NCI-H510A (cell line): ENCODE measurements around the gene PKDREJ.
"Not testable (repeated sequence)": the region's sequence is repeated elsewhere in the genome, so short reads cannot be mapped to it uniquely, and the experiment has no call there.

Source experiments
- DNase-seq: peaks from one replicate; lab custom pipeline; 2025; lab: John Stamatoyannopoulos, UW

The PKDREJ gene

DNA sequence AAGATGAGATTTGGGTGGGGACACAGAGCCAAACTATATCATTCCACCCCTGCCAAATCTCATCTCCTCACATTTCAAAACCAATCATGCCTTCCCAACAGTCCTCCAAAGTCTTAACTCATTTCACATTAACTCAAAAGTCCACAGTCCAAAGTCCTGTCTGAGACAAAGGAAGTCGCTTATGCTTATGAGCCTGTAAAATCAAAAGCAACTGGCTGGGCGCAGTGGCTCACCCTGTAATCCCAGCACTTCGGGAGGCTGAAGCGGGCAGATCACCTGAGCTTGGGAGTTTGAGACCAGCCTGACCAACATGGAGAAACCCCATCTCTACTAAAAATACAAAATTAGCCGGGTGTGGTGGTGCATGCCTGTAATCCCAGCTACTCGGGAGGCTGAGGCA, 1.4 kb upstream of the PKDREJ start:
- not testable (repeated sequence) for DNase-seq

DNA sequence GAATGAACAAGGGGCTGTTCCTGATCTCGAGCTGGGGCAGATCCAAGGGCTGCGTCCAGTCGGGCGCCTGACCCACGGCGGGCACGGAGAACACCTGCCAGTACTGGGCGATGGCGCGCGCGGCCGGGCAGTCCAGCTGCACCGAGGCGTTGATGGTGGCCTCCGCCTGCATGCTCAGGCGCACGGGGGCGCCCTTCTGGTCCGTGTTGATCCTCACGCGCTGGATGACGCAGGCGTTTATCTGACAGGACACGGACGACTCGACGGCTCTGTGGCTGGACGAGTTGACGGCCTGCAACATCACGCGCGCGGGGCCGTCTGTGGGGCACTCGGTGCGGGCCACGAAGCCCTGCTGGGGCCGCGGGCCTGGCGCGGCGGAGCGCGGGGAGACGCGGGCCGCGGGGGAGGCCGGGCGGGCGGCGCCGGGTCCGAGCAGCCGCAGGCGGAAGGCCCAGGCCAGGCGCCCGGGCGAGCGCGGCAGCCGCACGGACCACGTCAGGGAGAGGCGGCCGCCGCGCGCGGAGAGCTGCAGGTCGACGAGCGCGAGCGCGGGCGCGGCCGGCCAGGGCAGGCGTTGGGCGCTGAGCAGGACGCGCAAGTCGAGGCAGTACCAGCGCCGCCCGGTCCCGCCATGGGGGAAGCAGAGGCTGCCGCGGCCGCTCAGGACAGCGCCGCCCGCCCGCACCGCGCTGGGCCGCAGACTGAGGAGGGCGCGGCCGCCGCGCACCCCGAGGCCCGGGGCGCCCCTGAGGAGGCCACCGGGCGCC, 511 bp downstream of the PKDREJ start:
- DNase-seq = peak; percentile 21

DNA sequence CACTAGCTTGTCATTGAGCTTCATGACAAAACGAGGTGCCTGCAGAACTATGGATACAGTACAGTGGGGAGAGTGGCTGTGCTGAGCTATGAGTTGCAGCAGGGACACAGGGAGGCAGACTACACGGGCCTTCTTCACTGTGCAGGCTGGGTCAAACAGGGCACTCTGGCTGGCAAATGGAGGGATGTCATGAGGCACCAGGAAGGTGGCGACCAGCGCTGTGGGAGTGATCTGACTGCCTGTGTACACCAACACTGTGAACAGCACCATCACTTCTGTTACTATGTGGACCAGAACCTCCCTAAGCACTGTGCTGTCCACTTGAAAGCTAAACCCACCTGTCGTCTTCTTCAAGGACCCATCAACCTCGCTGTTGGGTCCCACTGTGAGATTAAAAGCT, 3.1 kb downstream of the PKDREJ start:
- DNase-seq = no peak

DNA sequence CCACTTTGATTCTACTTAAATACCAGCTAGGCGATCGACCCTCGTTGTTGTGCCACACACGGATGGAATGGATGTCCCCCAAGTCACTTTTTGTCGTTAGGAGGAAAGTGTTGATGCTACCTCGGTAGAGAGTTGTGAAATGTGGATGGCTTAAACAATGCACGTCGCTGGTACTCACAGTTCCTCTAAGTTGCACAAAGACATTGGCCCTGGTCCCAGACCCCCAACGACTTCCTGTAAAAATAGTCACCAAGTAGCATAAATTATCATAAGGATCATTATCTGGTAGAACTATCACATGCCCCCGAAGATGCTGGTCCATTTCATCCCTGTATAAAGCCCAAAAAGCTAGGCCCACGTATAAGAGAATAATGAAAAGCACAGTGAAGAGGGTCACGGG, 3.8 kb downstream of the PKDREJ start:
- no peak for DNase-seq

DNA sequence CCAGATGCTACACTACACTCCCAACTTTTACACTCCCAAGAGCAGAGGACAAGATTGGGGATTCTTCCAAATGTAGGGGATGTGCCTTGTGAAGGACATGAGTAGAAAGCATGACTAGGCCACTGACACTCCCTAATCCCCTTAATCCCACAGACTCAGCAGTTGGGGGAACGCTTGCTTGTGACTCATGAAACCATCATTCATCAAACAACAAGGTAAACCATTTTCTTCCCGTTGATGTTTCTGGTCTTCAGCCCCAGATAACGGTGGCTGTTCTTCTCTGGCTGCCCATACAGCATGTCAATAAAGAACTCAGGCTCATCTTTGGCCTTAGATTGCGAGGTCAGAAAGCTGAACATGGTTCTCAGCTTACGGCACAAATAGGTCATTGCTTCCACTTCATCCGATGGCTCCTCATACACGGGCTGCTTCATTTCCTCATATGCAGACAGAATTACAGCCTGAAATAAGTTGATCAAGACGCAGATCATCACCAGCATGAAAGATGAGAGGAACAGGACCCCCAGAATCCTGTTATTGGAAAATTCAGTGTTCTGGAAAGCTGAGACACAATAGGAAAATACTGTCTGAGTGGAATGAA, 6.7 kb downstream of the PKDREJ start:
- no peak for DNase-seq

DNA sequence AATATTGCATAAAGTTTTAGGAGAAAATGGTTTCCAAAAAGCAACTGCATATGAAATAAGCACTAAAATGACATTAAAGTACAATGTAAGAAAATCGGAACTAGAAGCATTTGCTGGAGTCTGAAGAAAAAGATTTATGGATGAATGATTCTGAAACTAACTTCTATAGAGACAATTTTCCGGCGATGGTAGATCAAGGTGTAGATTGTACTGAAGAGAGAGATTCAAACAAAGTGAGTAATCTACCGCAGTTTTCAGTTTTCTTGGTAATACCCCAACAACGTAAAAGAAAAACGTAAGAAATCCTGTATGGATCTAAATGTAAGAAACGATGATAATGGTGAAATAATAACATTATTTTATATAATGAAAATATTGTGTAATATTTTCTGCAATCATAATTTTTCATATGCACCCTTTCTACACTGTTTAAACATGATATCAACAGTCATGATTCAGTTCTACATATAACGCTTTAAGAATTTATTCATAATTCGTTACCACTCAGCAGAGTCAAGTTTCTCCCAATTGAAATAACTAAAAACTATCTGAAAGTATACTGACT, 11.2 kb downstream of the PKDREJ start:
- no peak for DNase-seq

DNA sequence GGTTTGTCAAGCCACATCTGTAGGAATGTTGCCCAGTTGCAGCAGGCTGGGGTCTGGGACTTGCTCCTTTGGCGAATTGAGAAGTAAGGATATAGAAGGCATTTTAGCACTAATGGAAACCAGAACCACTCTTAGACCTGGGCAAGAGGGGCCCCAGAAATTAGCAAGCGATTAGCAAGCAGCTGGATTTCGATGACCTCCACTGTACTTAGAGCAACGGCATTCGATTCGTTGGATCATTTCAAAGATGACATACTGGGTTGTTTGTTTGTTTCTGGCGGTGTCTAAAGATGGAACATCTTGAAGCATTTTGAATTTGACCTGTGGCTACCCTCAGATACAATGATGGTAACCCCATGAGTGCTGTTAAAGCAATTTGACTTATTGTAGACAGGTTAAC, 11.9 kb downstream of the PKDREJ start:
- no peak for DNase-seq

DNA sequence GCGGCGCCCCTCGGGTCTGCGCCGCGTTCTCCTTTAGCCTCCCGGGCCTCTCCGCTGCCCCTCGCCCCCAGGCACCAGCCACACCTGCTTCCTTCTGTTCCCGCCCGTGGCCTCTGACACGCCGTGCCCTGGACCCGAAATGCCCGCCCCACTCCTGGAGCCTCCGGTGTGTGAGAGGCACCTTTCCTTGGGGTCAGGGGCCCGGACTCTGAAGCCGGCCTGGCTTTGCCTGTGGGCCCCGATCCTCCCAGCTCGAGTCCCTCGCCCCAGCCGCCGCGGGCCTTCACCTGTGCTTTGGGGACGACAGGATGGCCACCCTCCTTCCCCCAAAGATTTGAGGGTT, 12.4 kb downstream of the PKDREJ start:
- DNase-seq = no peak

DNA sequence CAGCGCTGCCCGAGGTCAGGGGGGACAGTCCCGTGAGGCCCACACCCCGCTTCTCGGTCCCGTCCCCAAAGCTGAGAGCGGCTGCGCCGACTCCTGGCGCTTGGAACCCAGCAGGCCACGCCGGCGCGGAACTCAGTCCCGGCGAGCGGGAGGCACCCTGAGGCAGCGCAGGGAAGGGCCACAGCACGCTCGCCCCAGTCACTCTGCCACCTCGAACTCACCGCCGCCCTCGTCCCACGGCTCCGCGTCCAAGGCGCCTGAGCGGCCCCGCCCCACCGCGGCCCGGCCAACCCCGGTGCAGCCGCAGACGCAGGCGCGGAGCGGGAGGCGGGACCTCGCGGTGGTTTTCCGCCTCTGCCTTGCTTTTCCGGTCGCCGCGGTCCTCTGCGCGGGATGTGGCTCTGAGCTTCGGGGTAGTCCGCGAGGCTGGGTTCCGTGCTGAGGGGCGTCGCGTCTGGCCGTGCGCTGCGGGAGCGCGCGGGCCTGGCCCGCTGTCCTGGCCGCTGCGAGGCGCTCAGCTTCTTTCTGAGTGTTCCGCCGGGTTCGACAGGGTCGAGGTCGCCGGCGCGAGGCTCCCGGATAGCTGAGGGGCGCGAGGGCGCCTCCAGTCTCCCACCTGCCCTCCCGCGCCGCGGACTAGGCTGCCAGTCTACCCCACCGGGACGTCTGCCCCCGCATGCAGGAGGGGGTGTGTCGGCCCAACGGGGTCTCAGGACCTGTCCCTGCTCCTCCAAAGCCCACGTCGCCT, 12.9 kb downstream of the PKDREJ start, which contains the start of gene CDPF1:
CDPF1 (minus strand) TSS at position 259 of the 748 bp plus-strand sequence. CDS start 2,009 bp downstream, outside the sequence.
- DNase-seq = peak; percentile 51

DNA sequence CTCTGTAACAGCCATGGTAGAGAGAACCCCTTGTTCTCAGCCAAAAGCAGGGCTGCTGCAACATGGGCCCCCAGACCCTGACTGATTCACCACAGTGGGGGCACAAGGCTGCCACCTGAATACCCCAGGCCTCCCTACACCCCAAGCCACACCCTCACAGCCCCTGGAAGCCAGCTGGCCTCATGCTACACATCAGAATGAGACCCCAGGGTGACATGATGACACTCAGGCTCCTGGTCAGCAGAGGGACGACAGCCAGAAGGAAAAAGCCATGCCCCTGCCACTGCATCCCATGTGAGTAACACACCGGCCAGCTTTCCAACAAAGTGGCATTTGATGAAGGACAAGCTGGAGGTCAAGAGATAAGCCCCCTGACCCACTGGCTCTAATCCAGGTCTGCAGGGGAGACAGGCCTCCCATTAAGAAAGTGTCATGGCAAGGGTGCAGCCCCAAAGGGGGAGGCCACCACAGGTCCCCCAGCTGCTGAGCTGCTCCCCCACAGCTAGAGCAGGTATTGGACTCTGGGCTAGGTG, 15.6 kb downstream of the PKDREJ start:
- no peak for DNase-seq

DNA sequence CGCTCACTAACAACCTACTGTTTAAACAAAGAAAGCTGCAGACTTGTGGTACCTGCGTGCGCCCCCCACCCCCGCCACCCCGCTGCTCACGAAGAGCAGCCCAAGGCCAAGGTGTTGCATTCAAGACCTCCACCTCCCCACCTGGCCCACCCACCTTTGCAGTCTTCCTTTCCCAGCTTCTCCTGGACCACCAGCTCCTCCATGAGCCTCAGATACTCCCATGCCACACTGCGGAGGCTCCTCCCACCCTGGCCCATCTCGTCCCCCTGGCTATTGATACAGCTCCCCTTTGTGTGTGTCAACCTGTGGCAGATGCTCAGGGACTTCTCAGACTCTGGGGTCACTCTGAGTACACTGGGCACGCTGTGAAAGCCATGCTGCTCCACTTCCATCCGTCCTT, 17.0 kb downstream of the PKDREJ start:
- no peak for DNase-seq

DNA sequence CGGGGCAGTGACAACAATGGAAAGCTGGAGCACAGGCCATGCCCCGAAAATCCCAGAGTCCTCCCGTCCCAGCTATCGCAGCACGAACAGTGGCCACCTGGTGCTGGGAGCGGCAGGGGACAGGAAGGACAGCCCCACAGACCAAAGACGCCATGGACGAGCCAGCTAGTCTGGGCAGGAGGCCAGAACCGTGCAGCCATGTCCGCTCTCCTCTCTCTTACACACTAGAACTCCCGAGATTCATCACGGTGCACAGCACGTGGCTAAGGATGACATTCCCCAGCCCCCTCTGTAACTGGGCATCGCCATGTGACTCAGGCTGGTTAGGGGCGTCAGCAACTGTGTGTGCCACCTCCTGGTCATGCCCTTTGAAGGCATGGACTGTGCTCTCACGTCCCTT, 17.6 kb downstream of the PKDREJ start:
- no peak for DNase-seq

DNA sequence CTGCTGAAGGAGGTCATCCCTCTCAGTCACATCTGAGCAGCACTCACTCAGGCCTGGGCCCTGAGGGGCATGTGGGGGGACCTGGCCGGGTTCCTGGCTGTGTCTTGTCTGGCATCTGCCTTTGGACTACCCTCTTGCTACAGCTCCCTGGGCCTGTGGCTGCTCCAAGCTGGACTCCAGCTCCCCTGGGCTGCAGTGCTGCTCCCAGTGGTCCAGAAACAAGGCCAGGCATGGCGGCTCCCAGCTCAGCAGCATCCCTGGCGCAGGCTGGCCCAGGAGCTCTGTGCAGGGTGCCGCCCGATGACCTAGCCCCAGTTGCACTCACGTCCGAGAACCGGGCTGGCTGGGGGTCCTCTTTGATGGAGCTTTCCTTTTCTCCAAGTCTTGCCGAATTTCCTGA, 18.4 kb downstream of the PKDREJ start:
- DNase-seq = no peak

DNA sequence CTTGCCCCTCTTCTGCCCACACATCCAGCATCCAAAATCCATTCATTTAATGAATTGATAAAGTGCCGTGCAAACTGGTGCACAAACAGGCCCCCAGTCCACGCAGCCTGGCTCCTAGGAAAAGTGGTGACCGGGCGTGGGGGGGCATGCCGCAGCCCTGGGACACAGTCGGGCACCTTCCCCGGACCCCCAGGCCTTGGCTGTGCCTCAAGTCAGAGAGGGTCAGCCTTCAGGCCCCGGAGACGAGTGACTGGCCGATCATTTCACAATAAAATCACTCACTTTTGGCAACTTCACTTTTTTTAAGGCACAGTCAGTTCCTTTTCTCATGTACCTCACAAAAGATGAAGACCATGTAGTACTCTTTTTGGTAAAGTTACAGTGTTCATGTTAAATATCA, 21.1 kb downstream of the PKDREJ start:
- DNase-seq = no peak

DNA sequence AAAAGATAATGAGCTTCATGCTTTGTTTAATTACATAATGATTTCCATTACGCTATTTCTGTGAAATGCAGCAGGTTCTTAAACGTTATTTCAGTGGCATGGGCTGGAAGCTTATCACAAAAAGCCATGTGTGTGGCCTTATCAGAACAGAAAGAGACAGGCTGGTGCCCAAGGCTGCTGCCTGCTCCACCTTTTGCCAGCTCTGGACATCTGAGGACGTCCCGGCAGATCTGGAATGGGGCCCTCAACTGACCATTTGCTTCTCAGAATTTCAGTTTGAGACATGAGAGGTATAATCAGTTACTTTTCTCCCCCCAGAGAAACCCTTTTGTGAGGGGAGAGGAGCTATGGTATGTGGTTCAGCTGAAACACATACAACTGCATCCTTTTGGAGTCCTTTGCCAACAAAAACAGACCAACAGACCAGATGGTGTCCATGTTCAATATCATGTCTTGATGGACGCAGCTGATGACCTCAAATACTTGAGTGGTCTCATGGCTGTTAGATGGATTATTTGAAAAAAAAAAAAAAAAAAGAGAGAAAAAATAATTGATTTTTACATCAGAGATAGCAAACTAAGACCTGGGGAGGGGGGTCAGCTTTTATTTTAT, 21.6 kb downstream of the PKDREJ start:
- no peak for DNase-seq

DNA sequence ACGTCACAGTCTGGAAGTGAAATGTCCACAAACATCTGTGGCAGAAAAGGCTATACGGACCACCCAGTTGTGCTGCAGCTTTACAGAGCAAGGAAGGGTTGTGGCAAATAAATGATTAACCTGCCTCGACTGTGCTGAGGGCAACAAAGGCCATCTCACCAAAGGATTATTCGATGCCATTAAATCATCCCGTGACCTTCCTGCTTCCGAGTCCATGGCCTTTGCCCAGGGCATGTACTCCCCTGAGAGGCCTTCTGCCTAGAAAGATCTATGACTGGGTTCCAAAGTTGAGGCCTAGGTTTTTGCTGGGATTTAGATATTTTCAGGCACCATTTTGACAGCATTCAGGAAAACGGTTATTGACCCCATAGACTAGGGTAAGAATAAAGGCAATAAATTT, 22.2 kb downstream of the PKDREJ start:
- DNase-seq = no peak

DNA sequence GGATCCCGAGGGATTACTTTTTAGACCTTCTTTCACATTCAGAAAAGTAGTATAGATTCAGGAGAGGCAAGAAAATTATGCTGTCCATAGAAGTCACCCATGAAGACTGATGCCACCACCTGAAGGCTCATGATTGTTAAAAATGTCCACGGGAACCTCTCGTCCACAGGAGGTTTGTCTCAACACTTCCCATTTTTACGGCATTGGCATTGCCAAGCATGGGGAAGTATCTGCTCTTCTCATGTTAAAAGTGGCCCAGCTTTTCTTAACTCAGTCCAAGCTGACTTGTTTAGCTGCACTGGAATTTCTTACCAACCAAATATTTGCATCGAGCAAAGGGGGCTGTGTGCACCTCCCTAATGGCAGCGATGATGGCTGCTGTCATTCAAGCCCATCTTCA, 22.6 kb downstream of the PKDREJ start:
- no peak for DNase-seq

DNA sequence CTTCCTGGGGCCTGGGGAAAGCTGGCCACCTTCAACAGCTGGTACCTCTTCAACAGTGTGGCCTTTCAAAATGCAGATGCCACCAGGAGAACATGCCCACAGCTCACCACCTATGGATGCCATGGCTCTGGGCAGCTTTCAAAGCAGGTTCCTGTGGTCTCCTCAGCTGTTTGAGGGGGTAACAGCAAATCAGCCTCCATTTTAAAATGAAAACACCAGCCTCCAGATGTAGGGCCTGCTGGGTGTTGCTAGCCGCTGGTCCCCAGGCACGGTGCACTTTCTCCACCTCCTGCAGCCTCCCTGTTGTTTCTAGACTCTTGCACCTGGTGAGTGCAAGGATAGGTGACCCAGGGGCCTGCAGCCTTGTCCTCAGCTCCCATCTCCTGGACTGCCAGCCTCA, 23.1 kb downstream of the PKDREJ start:
- DNase-seq = no peak

DNA sequence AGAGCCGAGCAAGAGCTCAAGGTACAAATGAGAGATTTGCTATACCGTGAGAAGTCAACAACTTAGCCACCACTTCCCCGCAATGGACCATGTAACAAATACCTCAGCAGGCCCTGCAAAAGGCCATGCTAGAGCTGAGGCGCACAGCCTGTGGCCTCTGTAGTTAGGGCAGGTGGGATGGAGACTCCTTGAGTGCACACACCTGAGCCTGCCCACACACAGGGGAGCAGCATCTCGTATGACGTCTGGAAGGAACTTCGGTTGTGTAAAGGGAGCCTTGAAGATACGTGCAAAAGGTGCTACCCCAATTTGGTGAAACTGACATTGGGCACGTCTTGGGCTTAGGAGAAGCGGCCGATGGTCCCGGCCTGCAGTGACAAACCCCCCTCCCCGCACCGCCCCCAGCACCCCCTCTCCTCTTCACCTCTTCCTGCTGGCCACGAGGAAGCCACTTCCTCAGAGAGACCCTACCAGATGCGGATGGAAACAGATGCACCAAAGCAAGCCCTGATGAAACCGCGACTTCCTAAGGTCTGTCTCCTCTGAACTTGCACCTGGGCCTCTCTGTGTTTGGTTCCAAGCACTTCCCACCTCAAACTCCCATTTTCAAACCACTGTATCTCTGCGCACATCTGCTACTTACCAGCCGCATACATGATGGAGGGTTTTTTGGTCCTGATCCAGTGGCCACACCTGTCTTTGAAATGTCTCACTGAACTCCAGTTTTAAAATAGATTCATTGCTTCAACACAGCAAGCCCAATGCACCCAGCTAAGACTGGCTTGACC, 23.7 kb downstream of the PKDREJ start:
- DNase-seq = no peak

DNA sequence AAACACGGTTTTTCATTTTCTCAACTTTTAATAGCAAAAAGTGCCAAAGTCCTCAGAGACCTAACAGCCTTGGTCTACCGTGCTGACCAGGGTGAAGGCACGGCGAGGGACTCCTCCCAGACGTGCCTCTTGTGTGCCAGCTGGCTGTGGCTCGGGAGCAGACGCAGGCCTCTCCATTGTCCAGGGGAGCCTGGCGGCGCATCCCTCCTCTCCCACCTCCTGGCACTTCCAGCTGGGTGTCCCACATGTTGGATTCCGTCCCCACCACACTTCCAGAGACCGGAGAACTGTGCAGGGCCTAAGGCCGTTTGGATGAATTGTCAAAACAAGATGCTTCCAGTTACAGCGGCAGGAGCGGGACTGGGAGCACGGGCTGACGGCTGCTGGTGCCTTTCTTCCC, 24.6 kb downstream of the PKDREJ start:
- DNase-seq = no peak

DNA sequence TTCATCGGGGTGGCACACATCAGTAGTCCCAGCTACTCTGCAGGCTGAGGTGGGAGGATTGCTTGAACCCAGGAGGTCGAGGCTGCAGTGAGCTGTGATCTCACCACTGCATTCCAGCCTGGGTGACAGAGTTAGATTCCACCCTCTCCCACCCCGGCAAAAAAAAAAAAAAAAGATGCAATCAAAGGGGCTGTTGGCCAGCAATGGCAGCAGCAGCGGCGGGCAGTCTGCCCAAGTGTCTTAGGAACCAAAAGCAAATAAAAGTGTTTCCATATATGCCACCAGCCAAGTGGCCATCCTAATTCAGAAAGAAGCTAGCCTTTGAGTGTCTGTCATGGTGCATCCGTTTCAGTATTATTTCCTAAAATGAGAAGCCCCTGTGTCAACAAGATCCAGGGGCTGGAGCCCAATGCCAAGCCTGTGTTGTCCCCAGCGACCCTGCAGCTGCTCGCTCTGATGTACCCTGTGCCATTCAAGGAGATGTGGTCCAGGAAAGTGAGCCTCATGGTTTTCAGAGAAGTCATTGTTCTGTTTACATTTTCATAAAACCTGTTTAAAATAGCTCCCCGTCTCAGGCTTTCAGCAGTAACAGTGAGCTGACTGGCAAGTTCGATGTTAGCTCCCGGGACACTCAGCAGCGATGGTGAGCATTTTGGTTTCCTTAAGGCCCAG, 25.6 kb downstream of the PKDREJ start:
- DNase-seq = no peak
